KMS-11 (cell line): Measurements from ENCODE around the gene RP9.

ENCODE experiments used
- H2AFZ ChIP-seq: fragments of 200-600 bp; sonication (generic); 2 replicates; pipeline ENCODE4 v1.6.1; 2016; ENCODE audit warnings: antibody characterized with exemption, mixed run types, low read depth
- H3K27ac ChIP-seq: fragments of 200-600 bp; sonication (generic); 2 replicates; pipeline ENCODE4 v1.6.1; 2016; ENCODE audit warnings: mild to moderate bottlenecking, mixed run types
- H3K27me3 ChIP-seq: fragments of 200-600 bp; sonication (generic); 2 replicates; pipeline ENCODE4 v1.6.1; 2017; ENCODE audit warnings: mild to moderate bottlenecking, low read depth, mixed run types, moderate library complexity; ENCODE audit not compliant: insufficient read depth
- H3K36me3 ChIP-seq: fragments of 200-600 bp; sonication (generic); 2 replicates; pipeline ENCODE4 v1.6.1; 2017; ENCODE audit warnings: mild to moderate bottlenecking, mixed run types; ENCODE audit not compliant: insufficient read depth
- H3K4me1 ChIP-seq: fragments of 200-600 bp; sonication (generic); 2 replicates; pipeline ENCODE4 v1.6.1; 2016; ENCODE audit warnings: mild to moderate bottlenecking, low read depth, mixed run types; ENCODE audit not compliant: poor library complexity, severe bottlenecking
- H3K4me2 ChIP-seq: fragments of 200-600 bp; sonication (generic); 2 replicates; pipeline ENCODE4 v1.7.0; 2016; ENCODE audit warnings: mild to moderate bottlenecking, mixed run types
- H3K4me3 ChIP-seq: fragments of 200-600 bp; sonication (generic); IDR thresholded peaks from 2 replicates; pipeline ENCODE4 v1.6.1; 2017; ENCODE audit warnings: low read depth, low read length, mixed read lengths; ENCODE audit not compliant: insufficient read depth
- H3K79me2 ChIP-seq: fragments of 200-600 bp; sonication (generic); 2 replicates; pipeline ENCODE4 v1.6.1; 2016; ENCODE audit warnings: low read depth, mixed run types; ENCODE audit not compliant: insufficient read depth
- H3K9ac ChIP-seq: fragments of 200-600 bp; sonication (generic); 2 replicates; pipeline ENCODE4 v1.6.1; 2016; ENCODE audit warnings: mild to moderate bottlenecking, mixed run types
- H4K20me1 ChIP-seq: fragments of 200-600 bp; sonication (generic); 2 replicates; pipeline ENCODE4 v1.6.1; 2016; ENCODE audit warnings: mild to moderate bottlenecking, mixed run types; ENCODE audit not compliant: insufficient read depth
- TF ChIP-seq, protein P1 (sequence below): fragments of 200-600 bp; sonication (generic); conservative IDR thresholded peaks from 2 replicates; pipeline ENCODE4 v1.6.1; 2017; ENCODE audit warnings: low read depth, mild to moderate bottlenecking, antibody characterized with exemption, low read length, moderate library complexity, mixed read lengths

The RP9 gene

DNA sequence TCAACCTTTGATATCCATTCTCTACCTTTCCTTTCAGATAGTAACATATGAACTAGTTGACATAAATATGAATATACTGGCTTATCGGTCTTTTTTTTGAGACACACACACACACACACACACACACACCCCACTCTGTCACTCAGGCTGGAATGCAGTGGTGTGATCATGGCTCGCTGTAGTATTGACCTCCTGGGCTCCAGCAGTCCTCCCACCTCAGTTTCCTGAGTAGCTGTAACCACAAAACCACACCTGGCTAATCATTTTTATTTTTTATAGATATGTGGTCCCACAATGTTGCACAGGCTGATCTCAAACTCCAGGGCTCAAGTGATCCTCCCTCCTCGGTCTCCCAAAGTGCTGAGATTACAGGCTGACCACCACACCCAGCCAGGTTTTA, 32.5 kb downstream of the RP9 start:
- Histone ChIP-seq H3K27ac (no peak overlapping the region), H3K36me3 (no peaks in the 10 kb centered on the region), H3K9ac (no peak overlapping the region), H3K79me2 (no peaks in the 10 kb centered on the region), H3K4me3 (no peak overlapping the region), H4K20me1 (no peaks in the 10 kb centered on the region), H2AFZ (no peak overlapping the region), H3K4me2 (no peak overlapping the region), H3K4me1 (peaks cover 9% of the 10 kb centered on the region), H3K27me3 (no peaks in the 10 kb centered on the region)
- TF ChIP-seq, protein P1, sequence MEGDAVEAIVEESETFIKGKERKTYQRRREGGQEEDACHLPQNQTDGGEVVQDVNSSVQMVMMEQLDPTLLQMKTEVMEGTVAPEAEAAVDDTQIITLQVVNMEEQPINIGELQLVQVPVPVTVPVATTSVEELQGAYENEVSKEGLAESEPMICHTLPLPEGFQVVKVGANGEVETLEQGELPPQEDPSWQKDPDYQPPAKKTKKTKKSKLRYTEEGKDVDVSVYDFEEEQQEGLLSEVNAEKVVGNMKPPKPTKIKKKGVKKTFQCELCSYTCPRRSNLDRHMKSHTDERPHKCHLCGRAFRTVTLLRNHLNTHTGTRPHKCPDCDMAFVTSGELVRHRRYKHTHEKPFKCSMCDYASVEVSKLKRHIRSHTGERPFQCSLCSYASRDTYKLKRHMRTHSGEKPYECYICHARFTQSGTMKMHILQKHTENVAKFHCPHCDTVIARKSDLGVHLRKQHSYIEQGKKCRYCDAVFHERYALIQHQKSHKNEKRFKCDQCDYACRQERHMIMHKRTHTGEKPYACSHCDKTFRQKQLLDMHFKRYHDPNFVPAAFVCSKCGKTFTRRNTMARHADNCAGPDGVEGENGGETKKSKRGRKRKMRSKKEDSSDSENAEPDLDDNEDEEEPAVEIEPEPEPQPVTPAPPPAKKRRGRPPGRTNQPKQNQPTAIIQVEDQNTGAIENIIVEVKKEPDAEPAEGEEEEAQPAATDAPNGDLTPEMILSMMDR: no peak

DNA sequence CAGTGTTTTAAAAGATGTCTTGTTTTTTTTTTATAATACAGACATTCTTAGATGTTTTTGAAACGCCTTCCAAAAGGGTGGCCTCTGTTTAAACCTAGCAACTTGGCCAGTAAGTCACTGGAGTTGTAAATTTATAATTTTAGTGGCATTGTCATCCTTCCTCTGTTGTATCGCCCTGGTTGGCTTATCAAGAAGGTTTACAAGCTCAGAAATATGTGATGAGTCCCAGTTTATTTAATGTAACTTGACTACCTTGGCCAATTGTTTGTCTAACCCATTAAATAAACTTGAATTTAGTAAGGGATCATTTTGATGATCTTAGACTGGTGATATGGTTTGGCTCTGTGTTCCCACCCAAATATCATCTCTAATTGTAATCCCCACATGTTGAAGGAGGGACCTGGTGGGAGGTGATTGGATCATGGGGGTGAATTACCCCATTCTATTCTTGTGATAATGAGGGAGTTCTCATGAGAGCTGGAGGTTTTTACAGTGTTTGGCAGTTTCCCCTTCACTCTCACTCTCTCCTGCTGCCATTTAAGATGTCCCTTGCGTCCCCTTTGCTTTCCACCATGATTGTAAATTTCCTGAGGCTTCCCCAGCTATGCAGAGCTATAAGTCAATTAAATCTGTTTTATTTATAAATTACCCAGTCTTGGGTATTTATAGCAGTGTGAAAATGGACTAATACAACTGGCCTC, 33.2 kb downstream of the RP9 start:
- no peak overlapping the region for H3K4me2 ChIP-seq
- H3K79me2 ChIP-seq: no peaks in the 10 kb centered on the region
- H3K27ac ChIP-seq: no peak overlapping the region

DNA sequence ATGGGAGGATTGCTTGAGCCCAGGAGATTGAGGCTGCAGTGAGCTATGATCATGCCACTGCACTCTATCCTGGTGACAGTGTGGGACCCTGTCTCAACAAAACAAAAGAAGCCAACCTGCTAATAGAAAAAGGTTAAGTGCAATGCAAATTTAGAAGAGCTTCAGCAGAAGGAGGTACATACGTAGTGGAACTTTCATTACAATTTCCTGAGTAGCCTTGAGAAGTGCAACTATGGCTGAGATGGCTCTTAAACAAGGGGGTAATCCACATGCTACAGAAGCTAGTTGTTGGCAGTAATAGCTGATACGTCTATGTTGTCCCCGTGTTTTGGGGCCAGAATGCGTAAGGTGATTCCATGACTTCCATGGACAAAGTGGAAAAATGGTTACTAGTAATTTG, 36.0 kb downstream of the RP9 start:
- Histone ChIP-seq H3K36me3 (no peaks in the 10 kb centered on the region), H3K79me2 (no peaks in the 10 kb centered on the region), H4K20me1 (no peaks in the 10 kb centered on the region), H3K9ac (no peak overlapping the region), H3K4me2 (no peak overlapping the region), H3K4me3 (no peak overlapping the region), H3K4me1 (peaks cover 9% of the 10 kb centered on the region), H3K27ac (no peak overlapping the region), H2AFZ (no peak overlapping the region), H3K27me3 (no peaks in the 10 kb centered on the region)
- TF ChIP-seq, protein P1: no peak

More for the DNA sequence above, 33.2 kb downstream of the RP9 start:
- H3K4me3 ChIP-seq: no peak overlapping the region
- H4K20me1 ChIP-seq: no peaks in the 10 kb centered on the region
- no peak overlapping the region for H3K9ac ChIP-seq
- no peaks in the 10 kb centered on the region for H3K36me3 ChIP-seq
- H2AFZ ChIP-seq: no peak overlapping the region
- TF ChIP-seq, protein P1: no peak
- H3K27me3 ChIP-seq: no peaks in the 10 kb centered on the region
- H3K4me1 ChIP-seq: peaks cover 9% of the 10 kb centered on the region

DNA sequence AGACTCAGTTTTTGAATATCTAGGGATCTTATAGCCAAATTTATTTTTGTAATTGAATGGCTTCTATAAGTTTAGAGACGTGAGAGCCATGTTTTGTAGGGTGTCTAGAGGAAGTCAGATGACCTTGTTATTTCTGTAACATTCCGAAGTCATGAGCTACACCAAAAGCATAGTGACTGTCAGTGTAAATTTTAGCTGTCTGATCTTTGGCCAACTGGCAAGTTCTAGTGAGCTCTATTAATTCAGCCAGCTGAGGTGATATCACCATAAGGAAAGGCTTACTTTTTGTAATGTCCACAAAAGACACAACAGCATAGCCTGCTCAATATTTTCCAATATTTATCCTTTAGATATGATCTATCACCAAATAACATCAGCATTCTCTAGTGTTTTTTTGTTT, 36.7 kb downstream of the RP9 start:
- H2AFZ ChIP-seq: no peak overlapping the region

More for the DNA sequence above, 36.7 kb downstream of the RP9 start:
- Histone ChIP-seq H3K4me1 (peaks cover 9% of the 10 kb centered on the region), H3K27ac (no peak overlapping the region), H3K27me3 (no peaks in the 10 kb centered on the region), H3K4me3 (no peak overlapping the region), H3K36me3 (no peaks in the 10 kb centered on the region), H3K79me2 (no peaks in the 10 kb centered on the region), H3K4me2 (no peak overlapping the region), H3K9ac (no peak overlapping the region), H4K20me1 (no peaks in the 10 kb centered on the region)
- TF ChIP-seq, protein P1: no peak
